ENCODE data around the gene FANCI. TPM values are rescaled to one million over a fixed set of nuclear protein-coding genes. Genes with fewer than 3 reads are reported as not detected.

Gene FANCI
- total RNA-seq, 1 experiment from 2014 or later, result 49.5 TPM

GRCh38 chr15:89360294-89360971 lies 116.7 kb downstream of the FANCI start:
- H4K20me1 ChIP-seq (ENCODE audit: low read length), result no peaks in the 10 kb centered on the region
- ChIA-PET POLR2A (ENCODE audit: unreplicated experiment) (no interaction called here), CTCF (no interaction called here)
- H3K27me3 ChIP-seq (ENCODE audit: low read length), result peaks cover 47% of the 10 kb centered on the region
- H3K27ac ChIP-seq (ENCODE audit: low read length), result no peak overlapping the region
- no peak overlapping the region for H2AFZ ChIP-seq (ENCODE audit: low read length)
- H3K9ac ChIP-seq (ENCODE audit: low read length), result no peak overlapping the region
- no peak overlapping the region for H3K4me3 ChIP-seq (ENCODE audit: low read length)
- DNase-seq (no peak), ATAC-seq (no peak)
- H3K9me3 ChIP-seq (ENCODE audit: low read length), result no peaks in the 10 kb centered on the region
- no peaks in the 10 kb centered on the region for H3K79me2 ChIP-seq (ENCODE audit: low read length)
- H3K9me2 ChIP-seq (replicated peaks; ENCODE audit: low read length), result no peaks in the 10 kb centered on the region
- 0 out of 2 replicates have a peak, but pooled peaks cover 3% of the 10 kb centered on the region for H3K4me1 ChIP-seq (ENCODE audit: insufficient read depth, low read length)
- intact Hi-C loops (cut with micrococcal nuclease), result no loop called here
- H3K36me3 ChIP-seq (ENCODE audit: low read depth, low read length), result no peaks in the 10 kb centered on the region
- no peak for TF ChIP-seq EZH2 (IDR thresholded peaks at IDR 0.05; ENCODE audit: low read length, unreplicated experiment)
- TF ChIP-seq EZH2phosphoT487 (IDR thresholded peaks at IDR 0.05; ENCODE audit: borderline replicate concordance, low read length), result no peak
- TF ChIP-seq CTCF (conservative IDR thresholded peaks at IDR 0.05; ENCODE audit: low read depth, low read length), result no peak
- H3K4me2 ChIP-seq (ENCODE audit: low read length), result no peak overlapping the region
- H3F3A ChIP-seq (ENCODE audit: low read length, unreplicated experiment), result no peaks in the 10 kb centered on the region
- BruUV-seq (replicated peaks), result no TSS peak

GRCh38 chr15:89361451-89362202 lies 117.8 kb downstream of the FANCI start:
- Histone ChIP-seq H4K20me1 (ENCODE audit: low read length) (no peaks in the 10 kb centered on the region), H3K27me3 (ENCODE audit: low read length) (peaks cover 45% of the 10 kb centered on the region), H3K36me3 (ENCODE audit: low read depth, low read length) (no peaks in the 10 kb centered on the region), H3K27ac (ENCODE audit: low read length) (no peak overlapping the region), H3K9ac (ENCODE audit: low read length) (no peak overlapping the region), H3K9me2 (replicated peaks; ENCODE audit: low read length) (no peaks in the 10 kb centered on the region), H3F3A (ENCODE audit: low read length, unreplicated experiment) (no peaks in the 10 kb centered on the region), H3K4me2 (ENCODE audit: low read length) (no peak overlapping the region), H2AFZ (ENCODE audit: low read length) (no peak overlapping the region), H3K4me3 (ENCODE audit: low read length) (no peak overlapping the region), H3K4me1 (ENCODE audit: insufficient read depth, low read length) (0 out of 2 replicates have a peak, but pooled peaks cover 3% of the 10 kb centered on the region), H3K9me3 (ENCODE audit: low read length) (no peaks in the 10 kb centered on the region), H3K79me2 (ENCODE audit: low read length) (no peaks in the 10 kb centered on the region)
- peak; percentile 48 for ATAC-seq
- TF ChIP-seq CTCF (conservative IDR thresholded peaks at IDR 0.05; ENCODE audit: low read depth, low read length) (no peak), EZH2 (IDR thresholded peaks at IDR 0.05; ENCODE audit: low read length, unreplicated experiment) (no peak), EZH2phosphoT487 (IDR thresholded peaks at IDR 0.05; ENCODE audit: borderline replicate concordance, low read length) (no peak)
- BruUV-seq (replicated peaks), result no TSS peak
- DNase-seq, result peak; percentile 57
- POLR2A ChIA-PET (ENCODE audit: unreplicated experiment), result interaction anchor here (0.6 kb wide), 1 partner anchor 190 kb away, joined by 3 read pairs; no protein-coding TSS in a partner anchor
- intact Hi-C loops (cut with micrococcal nuclease), result no loop called here
- CTCF ChIA-PET, result no interaction called here

Measured in PC-3 (cell line).